Measurements from ENCODE around the gene E2F4. TPM values are rescaled to one million over a fixed set of nuclear protein-coding genes. Genes with fewer than 3 reads are reported as not detected.

E2F4 gene
- total RNA-seq, 1 donor from 2014 or later: 66.5 TPM

DNA sequence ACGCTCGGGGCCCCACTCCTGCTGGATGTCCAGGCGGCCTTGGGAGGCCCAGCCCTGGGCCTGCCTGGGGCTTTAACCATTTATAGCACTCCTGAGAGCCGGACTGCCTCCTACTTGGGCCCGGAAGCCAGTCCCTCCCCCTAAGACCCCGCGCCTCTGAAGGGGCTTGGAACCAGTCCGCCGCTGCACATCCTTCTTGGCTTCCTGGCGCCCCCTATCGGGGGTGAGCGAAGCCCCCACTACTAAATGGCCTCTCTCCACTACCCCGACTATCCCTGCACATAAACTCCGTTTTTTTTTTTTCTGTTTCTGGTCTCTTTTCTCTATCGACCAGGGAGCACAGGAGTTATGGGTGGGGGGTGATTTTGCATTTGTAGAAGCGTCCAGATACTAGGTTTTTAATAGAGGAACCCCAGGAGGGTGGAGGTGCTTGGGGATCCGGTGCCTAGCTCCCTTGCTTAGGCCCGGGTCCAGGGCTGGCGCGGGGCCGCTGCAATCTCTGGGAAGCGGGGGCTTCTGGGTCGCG lies 22.2 kb upstream of the E2F4 start:
- Histone ChIP-seq H3K27ac (peak overlapping the region; percentile 91), H3K36me3 (peaks cover 7% of the 10 kb centered on the region), H3K27me3 (ENCODE audit: low read depth) (peaks cover 18% of the 10 kb centered on the region), H3K9me3 (no peaks in the 10 kb centered on the region), H3K4me3 (peak overlapping the region; percentile 62), H3K4me1 (peaks cover 64% of the 10 kb centered on the region)
- ATAC-seq (no peak), DNase-seq (no peak)
- TF ChIP-seq, protein P1, sequence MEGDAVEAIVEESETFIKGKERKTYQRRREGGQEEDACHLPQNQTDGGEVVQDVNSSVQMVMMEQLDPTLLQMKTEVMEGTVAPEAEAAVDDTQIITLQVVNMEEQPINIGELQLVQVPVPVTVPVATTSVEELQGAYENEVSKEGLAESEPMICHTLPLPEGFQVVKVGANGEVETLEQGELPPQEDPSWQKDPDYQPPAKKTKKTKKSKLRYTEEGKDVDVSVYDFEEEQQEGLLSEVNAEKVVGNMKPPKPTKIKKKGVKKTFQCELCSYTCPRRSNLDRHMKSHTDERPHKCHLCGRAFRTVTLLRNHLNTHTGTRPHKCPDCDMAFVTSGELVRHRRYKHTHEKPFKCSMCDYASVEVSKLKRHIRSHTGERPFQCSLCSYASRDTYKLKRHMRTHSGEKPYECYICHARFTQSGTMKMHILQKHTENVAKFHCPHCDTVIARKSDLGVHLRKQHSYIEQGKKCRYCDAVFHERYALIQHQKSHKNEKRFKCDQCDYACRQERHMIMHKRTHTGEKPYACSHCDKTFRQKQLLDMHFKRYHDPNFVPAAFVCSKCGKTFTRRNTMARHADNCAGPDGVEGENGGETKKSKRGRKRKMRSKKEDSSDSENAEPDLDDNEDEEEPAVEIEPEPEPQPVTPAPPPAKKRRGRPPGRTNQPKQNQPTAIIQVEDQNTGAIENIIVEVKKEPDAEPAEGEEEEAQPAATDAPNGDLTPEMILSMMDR (IDR thresholded peaks at IDR 0.05): peak; percentile 63
- intact Hi-C loops (cut with DNase I): no loop called here

DNA sequence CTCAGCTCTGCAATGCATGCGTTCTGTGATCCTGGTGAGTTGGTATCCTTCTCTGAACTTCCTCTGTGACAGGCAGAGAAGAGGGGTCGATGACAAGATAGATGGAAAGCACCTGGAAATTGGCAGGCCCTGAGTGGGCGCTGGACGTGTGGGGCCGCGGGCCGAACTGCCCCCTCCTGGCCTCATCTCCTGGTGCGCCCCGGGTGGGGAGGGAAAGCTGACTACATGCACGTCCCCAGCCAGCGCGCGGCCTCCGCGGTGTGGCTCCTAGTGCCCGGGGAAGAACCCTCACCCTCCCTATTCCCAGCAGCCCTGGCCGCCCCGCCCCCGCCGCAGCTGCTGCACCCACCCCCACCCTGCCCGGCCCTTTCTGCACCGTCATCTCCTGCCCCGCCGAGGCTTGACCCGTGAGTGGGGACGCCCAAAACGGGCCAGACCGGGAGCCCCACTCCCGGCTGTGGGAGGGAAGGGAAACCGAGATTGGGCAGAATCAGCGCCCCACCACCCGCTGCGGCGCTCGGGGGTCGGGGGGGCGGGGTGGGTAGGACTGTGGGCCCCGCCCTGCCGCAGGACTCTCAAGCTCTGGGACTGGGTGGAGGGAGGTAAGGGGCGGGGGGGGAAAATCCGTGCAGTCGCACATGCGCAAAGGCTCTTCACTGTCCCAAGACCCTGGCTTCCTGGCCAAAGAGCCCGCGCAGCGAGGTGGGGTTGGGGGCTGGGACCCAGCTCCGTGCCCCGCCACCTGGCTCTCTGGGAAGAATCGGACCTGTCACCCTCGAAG lies 21.6 kb upstream of the E2F4 start, which contains the start of gene NOL3:
Gene NOL3, plus strand, starts transcription at position 371 of the 781 bp plus-strand sequence.
- H3K36me3 ChIP-seq: peaks cover 13% of the 10 kb centered on the region
- H3K9me3 ChIP-seq: no peaks in the 10 kb centered on the region
- H3K27ac ChIP-seq: peak within 1 kb of the TSS; percentile 91
- peak; percentile 79 to 81 for ATAC-seq
- H3K27me3 ChIP-seq (ENCODE audit: low read depth): peaks cover 12% of the 10 kb centered on the region
- H3K4me1 ChIP-seq: peaks cover 65% of the 10 kb centered on the region
- peak within 1 kb of the TSS; percentile 62 for H3K4me3 ChIP-seq
- TF ChIP-seq, protein P1 (IDR thresholded peaks at IDR 0.05): no peak
- intact Hi-C loops (cut with DNase I): no loop called here
- peak; percentile 88 for DNase-seq

DNA sequence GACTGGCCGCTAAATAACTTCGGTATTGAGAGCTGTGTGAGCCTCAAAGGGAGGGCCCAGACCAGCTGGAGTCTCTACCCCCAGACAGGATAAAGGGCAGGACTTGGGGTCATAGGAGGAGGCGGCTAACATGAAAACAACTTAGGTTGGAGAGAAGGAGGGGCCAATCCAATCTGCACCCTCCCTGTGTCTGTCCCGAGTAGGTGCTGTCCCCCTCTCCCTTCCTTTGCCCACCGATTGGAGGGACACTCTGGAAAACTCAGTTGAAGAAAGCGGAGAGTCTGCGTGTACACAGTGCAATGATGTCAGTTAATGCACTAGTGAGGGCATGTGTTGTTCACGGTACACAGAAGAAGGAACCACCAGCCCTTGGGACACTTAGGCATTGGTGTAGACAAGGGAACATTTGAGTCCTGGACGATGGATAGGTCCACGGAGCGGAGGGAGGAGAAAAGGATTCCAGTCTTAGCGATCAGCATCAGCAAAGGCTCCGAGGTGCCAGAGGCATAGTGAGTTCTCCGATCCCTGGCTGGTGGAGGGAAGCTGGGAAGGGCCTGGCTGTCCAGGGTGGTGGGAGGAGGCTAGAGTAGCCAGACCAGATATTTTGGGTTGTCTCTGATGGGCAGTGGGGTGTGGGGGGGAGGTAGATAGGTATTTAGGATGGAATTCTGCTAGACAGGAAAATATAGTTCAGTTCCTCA lies 20.9 kb upstream of the E2F4 start:
- no peaks in the 10 kb centered on the region for H3K9me3 ChIP-seq
- H3K4me3 ChIP-seq: peak overlapping the region; percentile 62
- peaks cover 14% of the 10 kb centered on the region for H3K36me3 ChIP-seq
- ATAC-seq (peak; percentile 3 to 5), DNase-seq (no peak)
- peaks cover 60% of the 10 kb centered on the region for H3K4me1 ChIP-seq
- H3K27ac ChIP-seq: peak overlapping the region; percentile 91
- intact Hi-C loops (cut with DNase I): no loop called here
- TF ChIP-seq, protein P1 (IDR thresholded peaks at IDR 0.05): no peak
- H3K27me3 ChIP-seq (ENCODE audit: low read depth): peaks cover 4% of the 10 kb centered on the region

DNA sequence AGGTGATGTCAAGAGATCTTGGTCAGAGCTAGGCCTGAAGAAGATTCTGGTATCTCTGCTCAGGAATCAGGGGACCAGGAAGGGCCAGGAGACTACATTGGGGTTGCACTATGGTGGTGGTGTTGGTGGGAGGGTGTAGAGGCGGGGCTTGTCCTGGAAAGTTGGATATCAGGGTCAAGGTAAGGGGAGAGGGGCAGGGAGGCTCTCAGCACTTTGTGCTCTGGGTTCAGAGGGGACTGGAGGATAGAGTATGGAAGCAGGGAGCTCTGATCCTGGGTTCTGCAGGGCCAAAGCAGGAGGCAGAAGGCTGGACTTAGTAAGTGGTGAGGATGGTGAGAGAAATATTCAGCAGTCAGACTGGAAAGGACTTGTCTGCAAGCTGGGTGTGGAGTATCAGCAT lies 18.6 kb upstream of the E2F4 start:
- H3K27me3 ChIP-seq (ENCODE audit: low read depth): no peaks in the 10 kb centered on the region
- peaks cover 82% of the 10 kb centered on the region for H3K4me1 ChIP-seq
- intact Hi-C loops (cut with DNase I): no loop called here
- TF ChIP-seq, protein P1 (IDR thresholded peaks at IDR 0.05): no peak
- H3K9me3 ChIP-seq: no peaks in the 10 kb centered on the region
- peaks cover 7% of the 10 kb centered on the region for H3K36me3 ChIP-seq
- DNase-seq (no peak), ATAC-seq (no peak)
- peak overlapping the region; percentile 87 for H3K27ac ChIP-seq
- peak overlapping the region; percentile 59 for H3K4me3 ChIP-seq

DNA sequence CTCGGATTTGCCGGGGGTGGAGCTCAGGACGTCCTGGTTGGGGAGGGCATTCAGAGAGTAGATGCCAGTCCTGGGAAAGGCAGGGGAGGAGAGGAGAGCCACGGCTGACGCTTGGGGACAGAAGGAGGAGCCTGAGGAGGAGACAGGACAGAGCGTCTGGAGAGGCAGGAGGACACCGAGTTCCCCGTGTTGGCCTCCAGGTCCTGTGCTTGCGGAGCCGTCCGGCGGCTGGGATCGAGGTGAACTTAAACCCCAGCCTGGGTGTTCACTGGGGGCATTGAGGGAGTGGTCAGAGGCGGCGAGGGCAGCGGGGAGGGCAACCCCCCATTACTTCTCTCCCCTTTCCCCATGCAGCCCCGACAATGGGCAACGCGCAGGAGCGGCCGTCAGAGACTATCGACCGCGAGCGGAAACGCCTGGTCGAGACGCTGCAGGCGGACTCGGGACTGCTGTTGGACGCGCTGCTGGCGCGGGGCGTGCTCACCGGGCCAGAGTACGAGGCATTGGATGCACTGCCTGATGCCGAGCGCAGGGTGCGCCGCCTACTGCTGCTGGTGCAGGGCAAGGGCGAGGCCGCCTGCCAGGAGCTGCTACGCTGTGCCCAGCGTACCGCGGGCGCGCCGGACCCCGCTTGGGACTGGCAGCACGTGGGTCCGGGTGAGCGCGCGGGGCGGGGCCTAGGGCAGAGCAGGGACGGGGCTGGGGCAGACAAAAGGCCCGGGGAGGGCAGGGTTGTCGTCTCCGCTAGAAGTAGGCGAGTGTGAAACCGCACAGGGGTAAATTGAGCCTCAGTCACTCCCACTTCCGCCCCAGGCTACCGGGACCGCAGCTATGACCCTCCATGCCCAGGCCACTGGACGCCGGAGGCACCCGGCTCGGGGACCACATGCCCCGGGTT lies 17.9 kb upstream of the E2F4 start:
- Histone ChIP-seq H3K27me3 (ENCODE audit: low read depth) (no peaks in the 10 kb centered on the region), H3K27ac (peak overlapping the region; percentile 87)

More for the DNA sequence above, 17.9 kb upstream of the E2F4 start:
- Histone ChIP-seq H3K4me3 (peak overlapping the region; percentile 59), H3K36me3 (peaks cover 7% of the 10 kb centered on the region), H3K9me3 (no peaks in the 10 kb centered on the region), H3K4me1 (peaks cover 86% of the 10 kb centered on the region)
- peak; percentile 79 to 83 for ATAC-seq
- DNase-seq: peak; percentile 93
- TF ChIP-seq, protein P1 (IDR thresholded peaks at IDR 0.05): peak; percentile 44
- intact Hi-C loops (cut with DNase I): no loop called here
